IMR-90 (cell line): Measurements from ENCODE around the gene ZNF574. TPM values are rescaled to one million over a fixed set of nuclear protein-coding genes. Genes with fewer than 3 reads are reported as not detected.

Source experiments
- ATAC-seq: fragments of 200-7000 bp; cut with Tn5 transposase; 2 replicates; pipeline ENCODE4 v1.9.1; 2020; ENCODE audit warnings: low read depth, mild to moderate bottlenecking, moderate library complexity
- BruUV-seq: library from RNA; stranded (reverse); fragments of 400-500 nt; replicated peaks from 2 replicates; lab custom pipeline; 2021; lab: Mats Ljungman, UMichigan
- CTCF ChIA-PET: fragments of 300-600 bp; formaldehyde crosslinking; extraction: SDS; loops from one replicate; lab custom pipeline; 2021; ENCODE audit warnings: antibody characterized with exemption; lab: Yijun Ruan, JAX
- POLR2A ChIA-PET: fragments of 300-600 bp; sonication (Branson Sonifier 250); formaldehyde crosslinking; loops from one replicate; lab custom pipeline; 2022; ENCODE audit warnings: antibody characterized with exemption; ENCODE audit not compliant: unreplicated experiment; lab: Charles Lee
- DNase-seq: peaks from one replicate; pipeline ENCODE4 v3.0.0; 2013
- H2AFZ ChIP-seq: replicated peaks from 2 replicates; pipeline ENCODE3; 2013; ENCODE audit warnings: low read length, mild to moderate bottlenecking; ENCODE audit not compliant: poor library complexity
- H2AK5ac ChIP-seq: 2 replicates; pipeline ENCODE4 v1.6.1; 2013; ENCODE audit warnings: low read depth, low read length, inconsistent platforms
- H2AK9ac ChIP-seq: replicated peaks from 2 replicates; pipeline ENCODE3; 2013; ENCODE audit warnings: mild to moderate bottlenecking, low read depth, low read length, moderate library complexity; ENCODE audit not compliant: poor library complexity
- H2BK120ac ChIP-seq: 2 replicates; pipeline ENCODE4 v1.6.1; 2013; ENCODE audit warnings: low read depth, low read length, inconsistent platforms
- H2BK15ac ChIP-seq: 3 replicates; pipeline ENCODE4 v1.6.1; 2013; ENCODE audit warnings: low read depth, low read length, inconsistent platforms
- H2BK20ac ChIP-seq: 2 replicates; pipeline ENCODE4 v1.6.1; 2013; ENCODE audit warnings: low read depth, mild to moderate bottlenecking, inconsistent platforms, low read length, moderate library complexity
- H2BK5ac ChIP-seq: 2 replicates; pipeline ENCODE4 v1.6.1; 2013; ENCODE audit warnings: mild to moderate bottlenecking, low read depth, low read length, inconsistent platforms; ENCODE audit not compliant: poor library complexity, severe bottlenecking
- H3K14ac ChIP-seq: replicated peaks from 2 replicates; pipeline ENCODE4 v1.6.1; 2013; ENCODE audit warnings: low read depth, low read length, inconsistent platforms
- H3K18ac ChIP-seq: 2 replicates; pipeline ENCODE4 v1.6.1; 2013; ENCODE audit warnings: low read depth, low read length, control low read depth
- H3K23ac ChIP-seq: 2 replicates; pipeline ENCODE4 v1.6.1; 2013; ENCODE audit warnings: low read depth, low read length, inconsistent platforms
- H3K27ac ChIP-seq: 2 replicates; pipeline ENCODE4 v1.5.1; 2013; ENCODE audit warnings: mild to moderate bottlenecking, control low read depth, low read length; ENCODE audit not compliant: insufficient read depth
- H3K27me3 ChIP-seq: 2 replicates; pipeline ENCODE4 v1.6.1; 2013; ENCODE audit warnings: low read length; ENCODE audit not compliant: control insufficient read depth, insufficient read depth
- H3K36me3 ChIP-seq: 2 replicates; pipeline ENCODE4 v1.6.1; 2013; ENCODE audit warnings: low read length, mixed read lengths; ENCODE audit not compliant: control insufficient read depth, insufficient read depth
- H3K4ac ChIP-seq: 2 replicates; pipeline ENCODE4 v1.6.1; 2013; ENCODE audit warnings: low read depth, low read length, inconsistent platforms
- H3K4me1 ChIP-seq: 2 replicates; pipeline ENCODE4 v1.6.1; 2013; ENCODE audit warnings: low read length, mixed read lengths; ENCODE audit not compliant: control insufficient read depth, insufficient read depth
- H3K4me2 ChIP-seq: 2 replicates; pipeline ENCODE4 v1.6.1; 2013; ENCODE audit warnings: low read depth, mild to moderate bottlenecking, control low read depth, low read length, moderate library complexity
- H3K4me3 ChIP-seq: 2 replicates; pipeline ENCODE4 v1.5.1; 2013; ENCODE audit warnings: low read depth, mild to moderate bottlenecking, control low read depth, low read length, moderate library complexity; ENCODE audit not compliant: insufficient read depth
- H3K56ac ChIP-seq: 2 replicates; pipeline ENCODE4 v1.6.1; 2013; ENCODE audit warnings: low read length, inconsistent platforms; ENCODE audit not compliant: insufficient read depth; ENCODE audit errors: extremely low read depth
- H3K79me1 ChIP-seq, 2 experiments: 2 replicates each; pipeline ENCODE4 v1.6.1; 2013; ENCODE audit warnings: low read length in 2 of 2, inconsistent platforms in 1 of 2, low read depth in 1 of 2
- H3K9ac ChIP-seq: 2 replicates; pipeline ENCODE4 v1.6.1; 2013; ENCODE audit warnings: low read depth, low read length, control low read depth
- H3K9me1 ChIP-seq: 2 replicates; pipeline ENCODE4 v1.6.1; 2013; ENCODE audit warnings: low read length, inconsistent platforms; ENCODE audit not compliant: insufficient read depth
- H3K9me3 ChIP-seq: 2 replicates; pipeline ENCODE4 v1.6.1; 2013; ENCODE audit warnings: low read length; ENCODE audit not compliant: control insufficient read depth, insufficient read depth
- H4K20me1 ChIP-seq: 2 replicates; pipeline ENCODE4 v1.6.1; 2013; ENCODE audit warnings: low read length, inconsistent platforms; ENCODE audit not compliant: insufficient read depth
- H4K5ac ChIP-seq: 2 replicates; pipeline ENCODE4 v1.6.1; 2013; ENCODE audit warnings: mild to moderate bottlenecking, low read depth, low read length, control low read depth
- H4K8ac ChIP-seq, 2 experiments: 2 replicates each; pipeline ENCODE4 v1.6.1; 2013; ENCODE audit warnings: low read depth in 2 of 2, low read length in 2 of 2, control low read depth in 1 of 2, inconsistent platforms in 1 of 2
- H4K91ac ChIP-seq: 2 replicates; pipeline ENCODE4 v1.6.1; 2013; ENCODE audit warnings: low read depth, low read length, inconsistent platforms; ENCODE audit not compliant: insufficient read depth
- BHLHE40 ChIP-seq: fragments of 150-350 bp; IDR thresholded peaks from 2 replicates; pipeline ENCODE4 v1.6.1; 2016; ENCODE audit warnings: mild to moderate bottlenecking, low read depth, low read length
- CEBPB ChIP-seq: IDR thresholded peaks from 2 replicates; pipeline ENCODE4 v1.6.1; 2012; ENCODE audit warnings: low read depth, low read length, improper control_type of control experiment
- CHD1 ChIP-seq: IDR thresholded peaks from 2 replicates; pipeline ENCODE4 v1.6.1; 2012; ENCODE audit warnings: low read depth, low read length, improper control_type of control experiment
- ELK1 ChIP-seq: fragments of 150-350 bp; IDR thresholded peaks from 2 replicates; pipeline ENCODE4 v1.6.1; 2016; ENCODE audit warnings: low read depth, mild to moderate bottlenecking, low read length, moderate library complexity, borderline replicate concordance
- FOS ChIP-seq: fragments of 150-350 bp; IDR thresholded peaks from 2 replicates; pipeline ENCODE4 v1.6.1; 2016; ENCODE audit warnings: low read depth, low read length
- MAFK ChIP-seq: IDR thresholded peaks from 2 replicates; pipeline ENCODE4 v1.6.1; 2012; ENCODE audit warnings: low read depth, low read length, improper control_type of control experiment
- MAZ ChIP-seq: IDR thresholded peaks from 2 replicates; pipeline ENCODE4 v1.6.1; 2012; ENCODE audit warnings: low read depth, mild to moderate bottlenecking, low read length, improper control_type of control experiment, moderate library complexity, borderline replicate concordance
- MXI1 ChIP-seq: IDR thresholded peaks from 2 replicates; pipeline ENCODE4 v1.6.1; 2012; ENCODE audit warnings: low read depth, mild to moderate bottlenecking, low read length, moderate library complexity, borderline replicate concordance
- NFE2L2 ChIP-seq: fragments of 150-350 bp; IDR thresholded peaks from 2 replicates; pipeline ENCODE4 v1.6.1; 2016; ENCODE audit warnings: low read depth, mild to moderate bottlenecking, low read length
- POLR2A ChIP-seq: IDR thresholded peaks from 2 replicates; pipeline ENCODE4 v1.6.1; 2012; ENCODE audit warnings: mild to moderate bottlenecking, low read depth, low read length
- RAD21 ChIP-seq: IDR thresholded peaks from 2 replicates; pipeline ENCODE4 v1.6.1; 2012; ENCODE audit warnings: low read length, improper control_type of control experiment
- RCOR1 ChIP-seq: IDR thresholded peaks from 2 replicates; pipeline ENCODE4 v1.6.1; 2012; ENCODE audit warnings: mild to moderate bottlenecking, low read length, improper control_type of control experiment; ENCODE audit not compliant: insufficient replicate concordance
- RFX5 ChIP-seq: IDR thresholded peaks from 2 replicates; pipeline ENCODE4 v1.8.0; 2012; ENCODE audit warnings: low read depth, mild to moderate bottlenecking, low read length, moderate library complexity
- SMC3 ChIP-seq: fragments of 150-350 bp; IDR thresholded peaks from 2 replicates; pipeline ENCODE4 v1.6.1; 2016; ENCODE audit warnings: low read depth, mild to moderate bottlenecking, antibody characterized with exemption, low read length, moderate library complexity
- USF2 ChIP-seq: fragments of 150-350 bp; IDR thresholded peaks from 2 replicates; pipeline ENCODE4 v1.6.1; 2017; ENCODE audit warnings: mild to moderate bottlenecking, antibody characterized with exemption, low read length, low read depth
- WGBS, 2 experiments: methylation state at CpG; one replicate each; pipeline versions ENCODE4 v1.1.5 to v1.1.7; 2013; ENCODE audit warnings: missing lambda C conversion rate in 2 of 2; ENCODE audit not compliant: insufficient read length in 1 of 2; ENCODE audit errors: extremely low coverage in 2 of 2; 5-methylcytosine and 5-hydroxymethylcytosine counted together
- dilution Hi-C: fragments of 300-500 bp; cut with HindIII; formaldehyde crosslinking; loops from one replicate; pipeline ENCODE4 v1.14.3; 2018; ENCODE audit warnings: low sequenced_read_pairs; ENCODE audit not compliant: unreplicated experiment
- in situ Hi-C: fragments of 300-500 bp; cut with MboI; formaldehyde crosslinking; loops from 3 replicates; pipeline ENCODE4 v1.14.3; 2019; ENCODE audit warnings: low sequenced_read_pairs, inconsistent platforms, mixed read lengths
- intact Hi-C: fragments of 100-400 bp; cut with micrococcal nuclease; formaldehyde crosslinking; loops from 2 replicates; pipeline ENCODE4 v1.10.0; 2022
- polyA plus RNA-seq, 3 experiments: library from polyadenylated mRNA; depleted of rRNA; stranded (reverse); fragments of >200 nt; gene quantifications; 2 replicates each; pipeline ENCODE4 v1.2.3, GENCODE V29; 2012; ENCODE audit warnings: low replicate concordance in 1 of 3
- total RNA-seq: library from RNA; depleted of rRNA; stranded (reverse); fragments of >200 nt; gene quantifications from 2 replicates; pipeline ENCODE4 v1.2.3, GENCODE V29; 2012
- TF ChIP-seq, protein P1 (sequence below): conservative IDR thresholded peaks from 2 replicates; pipeline ENCODE4 v1.5.1; 2012; ENCODE audit warnings: mild to moderate bottlenecking, low read depth, low read length, improper control_type of control experiment

Gene ZNF574
- total and polyA plus RNA-seq, 2 of the 4 experiments (the other 2 are of a cell fraction), result 8.1 to 14.1 TPM

GRCh38 chr19:42042455-42043170 lies 33.4 kb upstream of the ZNF574 start:
- no peaks in the 10 kb centered on the region for H3K9me1 ChIP-seq
- WGBS, 2 experiments, result 76% methylated on average over 12 of the region's 30 CpGs; no CpG with 5 or more reads in 1 of the 2 experiments
- H4K5ac ChIP-seq, result no peak overlapping the region
- H3K4ac ChIP-seq, result no peak overlapping the region
- no peaks in the 10 kb centered on the region for H3K36me3 ChIP-seq
- BruUV-seq, result no TSS peak
- H2BK15ac ChIP-seq, result no peak overlapping the region
- TF ChIP-seq RFX5 (no peak), CEBPB (no peak), POLR2A (no peak), USF2 (no peak), MAZ (no peak), RAD21 (no peak), MXI1 (no peak), FOS (no peak), MAFK (no peak), NFE2L2 (no peak), SMC3 (no peak), ELK1 (no peak), CHD1 (no peak), BHLHE40 (no peak), RCOR1 (no peak)
- TF ChIP-seq, protein P1, sequence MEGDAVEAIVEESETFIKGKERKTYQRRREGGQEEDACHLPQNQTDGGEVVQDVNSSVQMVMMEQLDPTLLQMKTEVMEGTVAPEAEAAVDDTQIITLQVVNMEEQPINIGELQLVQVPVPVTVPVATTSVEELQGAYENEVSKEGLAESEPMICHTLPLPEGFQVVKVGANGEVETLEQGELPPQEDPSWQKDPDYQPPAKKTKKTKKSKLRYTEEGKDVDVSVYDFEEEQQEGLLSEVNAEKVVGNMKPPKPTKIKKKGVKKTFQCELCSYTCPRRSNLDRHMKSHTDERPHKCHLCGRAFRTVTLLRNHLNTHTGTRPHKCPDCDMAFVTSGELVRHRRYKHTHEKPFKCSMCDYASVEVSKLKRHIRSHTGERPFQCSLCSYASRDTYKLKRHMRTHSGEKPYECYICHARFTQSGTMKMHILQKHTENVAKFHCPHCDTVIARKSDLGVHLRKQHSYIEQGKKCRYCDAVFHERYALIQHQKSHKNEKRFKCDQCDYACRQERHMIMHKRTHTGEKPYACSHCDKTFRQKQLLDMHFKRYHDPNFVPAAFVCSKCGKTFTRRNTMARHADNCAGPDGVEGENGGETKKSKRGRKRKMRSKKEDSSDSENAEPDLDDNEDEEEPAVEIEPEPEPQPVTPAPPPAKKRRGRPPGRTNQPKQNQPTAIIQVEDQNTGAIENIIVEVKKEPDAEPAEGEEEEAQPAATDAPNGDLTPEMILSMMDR, result no peak
- no peak overlapping the region for H3K56ac ChIP-seq
- H2AK5ac ChIP-seq, result no peak overlapping the region
- H2AK9ac ChIP-seq, result no peak overlapping the region
- no peak overlapping the region for H3K23ac ChIP-seq
- no peak overlapping the region for H2BK120ac ChIP-seq
- no peak overlapping the region for H3K14ac ChIP-seq
- H3K9ac ChIP-seq, result no peak overlapping the region
- ChIA-PET CTCF (interaction anchor here (0.7 kb wide), 1 partner anchor 8 kb away, joined by 3 read pairs; no protein-coding TSS in a partner anchor), POLR2A (no interaction called here)
- no peak overlapping the region for H3K4me2 ChIP-seq
- no peak overlapping the region for H2BK5ac ChIP-seq
- H3K27me3 ChIP-seq, result peaks cover 35% of the 10 kb centered on the region
- H3K9me3 ChIP-seq, result no peaks in the 10 kb centered on the region
- no peak overlapping the region for H2BK20ac ChIP-seq
- no peak overlapping the region for H3K4me3 ChIP-seq
- no peak overlapping the region for H3K18ac ChIP-seq
- in situ Hi-C loops (no loop called here), intact Hi-C loops (no loop called here), dilution Hi-C loops (no loop called here)
- H3K27ac ChIP-seq, result no peak overlapping the region
- DNase-seq (no peak), ATAC-seq (no peak)
- no peaks in the 10 kb centered on the region for H3K79me1 ChIP-seq
- H4K20me1 ChIP-seq, result no peaks in the 10 kb centered on the region
- H2AFZ ChIP-seq, result no peak overlapping the region
- H4K91ac ChIP-seq, result no peak overlapping the region
- H4K8ac ChIP-seq, result no peak overlapping the region
- no peaks in the 10 kb centered on the region for H3K4me1 ChIP-seq
